Activated CD8-positive, alpha-beta memory T cell treated with anti-CD3 and anti-CD28 coated beads for 4 hours (primary cell): ENCODE measurements around the gene ZNF628.

Experiments used
- DNase-seq, 2 donors: peaks; one replicate each; pipeline ENCODE4 v3.0.0-alpha.2; 2020; ENCODE audit warnings: low read depth in 2 of 2

Gene ZNF628

GRCh38 chr19:55465460-55466240, 10.8 kb upstream of the ZNF628 start:
- no peak for DNase-seq

- DNase-seq, result no peak
These were observed 10.2 kb upstream of the ZNF628 start for GRCh38 chr19:55466241-55466614.

- peak in 1 of 2 donors; percentile 33 for DNase-seq
These were observed 9.0 kb upstream of the ZNF628 start for GRCh38 chr19:55467236-55468053.

DNA sequence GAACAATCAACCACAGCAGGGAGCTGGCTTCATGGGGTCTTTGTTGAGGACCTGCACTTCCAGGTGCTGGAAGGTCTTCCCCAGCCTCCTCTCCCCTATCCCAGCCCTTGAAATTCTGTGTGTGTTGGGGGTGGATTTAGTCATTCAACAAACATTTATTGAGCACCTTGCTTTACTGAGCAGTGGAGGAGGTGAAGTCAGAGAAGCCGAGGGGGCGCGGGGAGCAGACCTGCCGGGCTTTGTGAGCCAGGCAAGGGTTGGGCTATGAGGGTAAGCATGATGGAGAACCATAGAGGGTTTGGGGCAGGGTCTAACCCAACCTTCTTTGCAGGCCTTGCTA, 8.4 kb upstream of the ZNF628 start:
- DNase-seq, result no peak

DNA sequence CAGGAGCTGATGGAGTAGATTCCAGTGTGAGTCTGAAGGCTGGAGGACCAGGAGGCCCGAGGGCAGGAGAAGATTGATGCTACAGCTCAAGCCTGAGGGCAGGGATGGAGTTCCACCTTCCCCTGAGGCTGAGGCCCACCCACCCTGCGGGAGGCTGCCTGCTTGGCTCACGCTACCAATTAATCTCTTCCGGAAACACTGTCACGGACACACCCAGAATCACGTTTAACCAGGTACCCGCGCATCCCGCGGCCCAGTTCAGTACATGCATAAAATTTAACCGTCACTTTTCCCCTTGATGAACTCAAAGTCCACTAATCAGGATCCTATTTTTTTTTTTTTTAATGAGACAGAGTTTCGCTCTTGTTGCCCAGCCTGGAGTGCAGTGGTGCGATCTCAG, 5.2 kb upstream of the ZNF628 start:
- no peak for DNase-seq

DNA sequence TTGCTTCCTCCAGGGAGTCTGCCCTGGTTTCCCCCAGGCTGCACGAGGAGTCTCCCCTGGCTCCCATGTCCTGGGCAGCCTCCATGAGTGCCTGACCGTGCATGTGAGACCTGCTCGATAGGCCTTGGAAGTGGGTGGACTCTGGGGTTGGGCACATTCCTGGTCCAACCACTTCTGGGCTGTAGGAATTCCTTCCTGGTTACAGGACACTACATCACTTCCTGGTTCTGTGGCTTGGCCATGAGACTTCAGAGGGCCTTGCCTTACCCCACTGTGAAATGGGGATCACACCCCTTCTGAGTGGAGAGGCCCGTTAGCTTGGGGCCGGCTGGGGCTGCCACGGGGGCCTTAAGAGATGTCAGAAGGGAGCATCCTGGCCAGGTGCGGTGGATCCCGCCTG, 4.0 kb upstream of the ZNF628 start:
- no peak for DNase-seq

- no peak for DNase-seq
These were observed 3.0 kb upstream of the ZNF628 start for GRCh38 chr19:55473225-55474012.

DNA sequence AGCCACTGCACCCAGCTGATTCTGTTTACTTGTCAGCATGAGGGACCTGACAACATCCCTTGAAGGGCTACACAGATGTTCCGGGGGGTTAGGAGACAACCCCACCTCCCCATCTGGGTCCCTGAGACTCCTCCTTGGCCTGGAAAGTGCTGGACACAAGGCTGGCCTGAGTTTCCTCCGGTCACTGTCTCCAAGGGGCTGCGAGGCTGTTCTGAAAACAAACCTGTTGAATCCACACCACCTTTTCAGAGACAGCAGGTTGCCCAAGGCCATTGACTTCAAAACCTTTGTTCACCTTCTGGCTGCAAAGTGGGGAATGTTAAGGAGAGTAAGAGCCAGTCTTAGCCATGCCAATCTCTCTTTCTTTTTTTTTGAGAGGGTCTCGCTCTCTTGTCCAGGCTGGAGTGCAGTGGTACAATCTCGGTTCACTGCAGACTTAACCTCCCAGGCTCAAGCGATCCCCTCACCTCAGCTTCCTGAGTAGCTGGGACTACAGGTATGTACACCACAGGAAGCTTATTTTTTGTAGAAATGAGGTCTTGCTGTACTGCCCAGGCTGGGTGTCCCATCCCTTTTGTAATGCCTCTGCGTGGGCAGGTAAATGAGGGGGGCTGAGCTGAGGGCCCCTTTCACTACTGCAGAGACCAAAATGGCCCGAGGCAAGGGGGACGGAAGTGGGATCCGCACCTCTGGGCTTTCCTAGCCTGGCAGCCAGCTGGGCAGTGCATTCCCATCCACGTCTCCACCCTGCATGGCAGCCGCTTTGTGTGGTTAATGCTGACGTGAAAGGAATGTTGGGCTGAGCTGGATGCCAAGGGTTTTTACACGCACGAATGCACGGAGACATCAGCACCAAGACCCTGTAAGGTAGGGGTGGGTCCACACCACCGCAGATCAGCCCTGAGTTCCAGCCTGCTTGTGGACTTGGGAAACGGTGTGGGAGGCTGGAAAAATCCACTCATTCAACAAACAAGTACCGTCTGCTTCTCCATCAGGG, 1.9 kb upstream of the ZNF628 start:
- DNase-seq, result no peak

DNA sequence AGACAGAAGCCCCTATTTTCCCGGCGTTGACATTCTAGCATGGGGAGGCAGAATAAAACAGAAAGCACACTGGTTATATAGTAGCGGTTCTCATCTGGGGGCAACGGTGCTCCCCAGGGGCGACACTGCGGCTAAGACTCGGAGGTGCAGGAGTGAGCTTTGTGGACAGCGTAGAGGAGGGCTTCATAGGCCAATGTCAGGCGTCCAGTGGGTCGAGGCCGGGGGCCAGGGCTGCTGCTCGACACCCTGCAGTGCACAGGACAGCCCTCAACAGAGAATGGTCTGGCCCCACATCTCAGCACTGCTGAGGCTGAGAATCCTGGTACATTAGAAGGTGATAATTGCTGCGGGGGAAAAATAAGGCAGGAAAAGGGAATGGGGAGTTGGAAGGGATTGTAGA, 1.5 kb downstream of the ZNF628 start:
- DNase-seq, result no peak

GRCh38 chr19:55478364-55478763, 1.9 kb downstream of the ZNF628 start:
- no peak for DNase-seq

DNA sequence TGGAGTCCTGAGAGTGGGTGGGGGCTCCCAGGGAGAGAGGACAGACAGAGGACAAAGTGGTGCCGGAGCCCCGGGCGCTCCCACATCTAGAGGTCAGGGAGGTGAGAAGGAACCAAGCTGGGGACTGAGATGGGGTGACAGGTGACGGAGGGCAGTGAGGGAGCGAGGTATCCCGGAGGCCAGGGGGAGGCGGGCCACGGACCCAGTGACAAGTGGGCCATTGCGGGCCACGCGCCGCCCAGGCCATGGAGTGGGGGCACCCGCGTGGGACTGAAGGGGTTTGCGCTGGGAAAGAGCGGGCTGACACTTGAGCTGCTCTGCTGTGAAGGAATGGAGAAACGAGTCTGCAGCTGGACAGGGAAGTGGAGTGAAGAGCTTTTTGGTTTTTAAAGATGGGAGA, 2.6 kb downstream of the ZNF628 start:
- no peak for DNase-seq

DNA sequence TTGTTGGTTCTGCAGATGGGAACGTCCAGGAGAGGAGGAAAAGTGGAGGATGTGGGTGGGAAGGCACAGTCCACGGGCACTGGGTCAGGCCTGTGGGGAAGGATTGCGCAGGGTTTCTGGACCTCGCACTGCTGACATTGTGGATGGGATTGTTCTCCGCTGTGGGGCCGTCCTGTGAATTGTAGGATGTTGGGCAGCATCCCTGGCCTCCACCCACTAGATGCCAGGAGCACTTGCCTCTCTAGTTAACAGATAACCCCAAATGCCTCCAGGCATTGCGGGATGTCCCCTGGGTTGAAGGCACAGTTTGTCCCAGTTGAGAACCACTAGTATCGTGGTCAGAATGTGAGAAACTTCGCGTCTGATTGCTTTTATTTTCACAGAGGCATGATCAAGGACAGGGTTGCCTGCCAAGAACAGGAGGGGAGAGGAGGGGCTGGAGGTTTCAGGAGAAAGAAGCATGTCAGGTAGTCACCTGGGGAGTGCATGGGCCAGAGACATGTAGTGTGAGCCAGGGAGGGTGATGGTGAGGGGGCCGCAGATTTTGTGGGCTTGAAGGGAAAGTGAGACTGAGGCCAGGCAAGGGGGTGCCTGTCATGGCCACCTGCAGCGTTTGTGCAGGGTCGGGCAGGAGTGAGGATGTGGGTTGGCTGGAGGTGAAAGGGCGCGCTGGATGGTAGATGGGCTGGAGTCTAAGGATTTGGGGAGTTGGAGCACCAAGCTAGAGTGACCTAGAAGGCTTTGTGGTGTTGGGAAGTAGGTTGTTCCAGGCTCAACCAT, 3.2 kb downstream of the ZNF628 start:
- no peak for DNase-seq

DNA sequence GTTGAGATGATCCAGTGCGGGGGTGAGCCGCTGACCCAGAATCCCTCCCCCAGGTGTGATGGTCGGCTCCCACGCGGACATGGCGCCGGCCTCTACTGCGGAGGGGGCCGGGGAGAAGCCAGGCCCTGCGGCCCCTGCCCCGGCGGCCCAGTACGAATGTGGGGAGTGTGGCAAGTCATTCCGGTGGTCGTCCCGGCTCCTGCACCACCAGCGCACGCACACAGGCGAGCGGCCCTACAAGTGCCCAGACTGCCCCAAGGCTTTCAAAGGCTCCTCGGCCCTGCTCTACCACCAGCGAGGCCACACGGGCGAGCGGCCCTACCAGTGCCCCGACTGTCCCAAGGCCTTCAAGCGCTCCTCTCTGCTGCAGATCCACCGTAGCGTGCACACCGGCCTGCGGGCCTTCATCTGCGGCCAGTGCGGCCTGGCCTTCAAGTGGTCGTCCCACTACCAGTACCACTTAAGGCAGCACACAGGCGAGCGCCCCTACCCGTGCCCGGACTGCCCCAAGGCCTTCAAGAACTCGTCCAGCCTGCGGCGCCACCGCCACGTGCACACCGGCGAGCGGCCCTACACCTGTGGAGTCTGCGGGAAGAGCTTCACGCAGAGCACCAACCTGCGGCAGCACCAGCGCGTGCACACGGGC, 4.9 kb downstream of the ZNF628 start:
- DNase-seq, result no peak

GRCh38 chr19:55481794-55482155, 5.4 kb downstream of the ZNF628 start:
- no peak for DNase-seq

GRCh38 chr19:55482156-55482961, 5.9 kb downstream of the ZNF628 start:
- no peak for DNase-seq

GRCh38 chr19:55482967-55483705, 6.7 kb downstream of the ZNF628 start:
- no peak for DNase-seq

DNA sequence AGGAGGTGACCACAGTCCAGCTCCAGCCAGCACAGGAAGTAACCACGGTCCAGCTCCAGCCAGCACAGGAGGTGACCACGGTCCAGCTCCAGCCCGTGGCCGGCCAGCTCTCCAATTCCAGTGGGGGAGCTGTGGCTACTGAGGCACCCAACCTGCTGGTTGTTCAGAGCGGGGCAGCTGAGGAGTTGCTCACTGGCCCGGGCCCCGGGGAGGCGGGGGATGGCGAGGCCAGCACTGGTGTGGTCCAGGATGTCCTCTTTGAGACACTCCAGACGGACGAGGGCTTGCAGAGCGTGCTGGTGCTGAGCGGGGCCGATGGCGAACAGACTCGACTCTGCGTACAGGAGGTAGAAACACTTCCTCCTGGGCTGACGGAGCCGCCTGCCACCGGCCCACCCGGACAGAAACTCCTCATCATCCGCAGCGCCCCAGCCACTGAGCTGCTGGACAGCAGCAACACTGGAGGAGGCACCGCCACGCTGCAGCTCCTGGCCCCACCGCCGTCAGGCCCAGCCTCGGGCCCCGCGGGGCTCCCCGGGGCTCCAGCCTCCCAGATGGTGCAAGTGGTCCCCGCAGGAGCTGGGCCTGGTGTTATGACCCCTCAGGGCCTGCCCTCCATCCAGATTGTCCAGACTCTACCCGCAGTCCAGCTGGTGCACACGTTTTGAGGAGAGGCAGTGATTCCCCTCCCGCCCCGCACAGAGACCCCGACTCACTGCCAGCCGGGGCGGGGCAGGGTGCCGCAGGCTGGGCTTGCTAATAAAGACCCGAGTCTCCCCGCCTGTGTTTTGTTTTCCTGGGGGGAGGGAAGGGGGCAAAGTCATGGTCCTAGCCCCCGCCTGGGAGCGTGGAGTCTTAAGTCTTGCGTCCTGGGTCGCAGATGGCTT, 7.5 kb downstream of the ZNF628 start:
- DNase-seq, result no peak
